Measurements from ENCODE around the gene CLIC4. TPM values are rescaled to one million over a fixed set of nuclear protein-coding genes. Genes with fewer than 3 reads are reported as not detected.

Gene CLIC4
- total RNA-seq, 4 donors from 2014 or later: 53.0 to 151 (median 95.3) TPM

DNA sequence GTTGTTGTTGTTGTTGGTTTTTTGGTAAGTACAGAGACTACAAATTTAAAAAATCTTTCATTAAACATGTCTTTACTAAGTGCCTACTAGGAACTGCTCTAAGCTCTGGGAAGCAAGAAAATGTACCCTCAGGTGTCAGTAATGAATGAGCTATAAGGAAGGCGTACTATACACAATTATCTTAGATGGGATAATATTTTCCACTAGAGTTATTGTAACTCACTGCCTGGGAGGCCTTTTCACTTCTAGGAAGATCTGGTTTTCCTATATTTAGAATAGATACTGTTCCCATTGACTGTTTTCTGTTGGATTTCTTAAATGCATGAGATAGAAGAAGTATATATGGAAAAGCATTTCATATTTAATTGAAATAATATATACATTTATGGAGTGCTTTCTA, 19.6 kb downstream of the CLIC4 start:
- Histone ChIP-seq H3K27me3 (no peaks in the 10 kb centered on the region), H3K4me3 (replicated peaks in 1 of 3) (no peak overlapping the region), H3K27ac (no peak overlapping the region), H3K4me1 (peaks cover 0 to 6% of the 10 kb centered on the region in 2 donors), H3K36me3 (no peaks in the 10 kb centered on the region), H3K9me3 (no peaks in the 10 kb centered on the region)
- 88 to 90% methylated on average over 1 of the region's 1 CpG for WGBS, 2 donors
- no peak for TF ChIP-seq POLR2A (IDR thresholded peaks at IDR 0.05)
- TF ChIP-seq, protein P1, sequence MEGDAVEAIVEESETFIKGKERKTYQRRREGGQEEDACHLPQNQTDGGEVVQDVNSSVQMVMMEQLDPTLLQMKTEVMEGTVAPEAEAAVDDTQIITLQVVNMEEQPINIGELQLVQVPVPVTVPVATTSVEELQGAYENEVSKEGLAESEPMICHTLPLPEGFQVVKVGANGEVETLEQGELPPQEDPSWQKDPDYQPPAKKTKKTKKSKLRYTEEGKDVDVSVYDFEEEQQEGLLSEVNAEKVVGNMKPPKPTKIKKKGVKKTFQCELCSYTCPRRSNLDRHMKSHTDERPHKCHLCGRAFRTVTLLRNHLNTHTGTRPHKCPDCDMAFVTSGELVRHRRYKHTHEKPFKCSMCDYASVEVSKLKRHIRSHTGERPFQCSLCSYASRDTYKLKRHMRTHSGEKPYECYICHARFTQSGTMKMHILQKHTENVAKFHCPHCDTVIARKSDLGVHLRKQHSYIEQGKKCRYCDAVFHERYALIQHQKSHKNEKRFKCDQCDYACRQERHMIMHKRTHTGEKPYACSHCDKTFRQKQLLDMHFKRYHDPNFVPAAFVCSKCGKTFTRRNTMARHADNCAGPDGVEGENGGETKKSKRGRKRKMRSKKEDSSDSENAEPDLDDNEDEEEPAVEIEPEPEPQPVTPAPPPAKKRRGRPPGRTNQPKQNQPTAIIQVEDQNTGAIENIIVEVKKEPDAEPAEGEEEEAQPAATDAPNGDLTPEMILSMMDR (IDR thresholded peaks at IDR 0.05): no peak
- intact Hi-C loops (cut with DNase I): no loop called here
- DNase-seq: no peak

DNA sequence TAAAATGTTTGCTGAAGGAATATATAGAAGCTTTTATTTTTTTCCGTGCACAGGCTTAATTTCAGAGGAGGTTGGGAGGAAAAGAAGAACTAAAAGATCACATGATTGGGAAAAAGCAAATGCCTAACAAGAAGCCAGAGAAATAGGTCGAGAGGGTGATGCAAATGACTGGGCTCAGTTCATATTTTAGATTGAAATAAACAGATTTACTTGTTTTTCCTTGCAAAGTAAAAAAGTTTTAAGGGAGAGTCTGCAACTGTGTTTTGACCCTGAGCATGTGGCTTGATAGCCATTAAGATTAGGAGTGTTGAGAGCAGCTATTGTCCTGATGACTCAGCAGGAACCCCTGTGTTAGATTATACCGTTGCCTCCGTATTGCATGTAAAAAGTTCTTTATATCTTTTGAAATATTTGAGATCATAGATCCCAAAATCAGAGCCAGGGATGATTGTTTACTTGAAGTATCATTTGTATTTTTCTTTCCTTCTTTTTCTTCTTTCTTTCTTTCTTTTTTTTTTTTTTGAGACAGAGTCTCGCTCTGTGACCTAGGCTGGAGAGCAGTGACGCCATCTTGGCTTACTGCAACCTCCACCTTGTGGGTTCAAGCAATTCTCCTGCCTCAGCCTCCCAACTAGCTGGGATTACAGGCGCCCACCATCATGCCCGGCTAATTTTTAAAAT, 20.2 kb downstream of the CLIC4 start:
- TF ChIP-seq, protein P1 (IDR thresholded peaks at IDR 0.05): no peak
- no peak for DNase-seq
- Histone ChIP-seq H3K36me3 (no peaks in the 10 kb centered on the region), H3K9me3 (no peaks in the 10 kb centered on the region), H3K4me3 (replicated peaks in 1 of 3) (no peak overlapping the region), H3K27me3 (no peaks in the 10 kb centered on the region), H3K27ac (no peak overlapping the region), H3K4me1 (peaks cover 0 to 8% of the 10 kb centered on the region in 2 donors)
- intact Hi-C loops (cut with DNase I): no loop called here
- WGBS, 2 donors: 71 to 75% methylated on average over 8 of the region's 8 CpGs

DNA sequence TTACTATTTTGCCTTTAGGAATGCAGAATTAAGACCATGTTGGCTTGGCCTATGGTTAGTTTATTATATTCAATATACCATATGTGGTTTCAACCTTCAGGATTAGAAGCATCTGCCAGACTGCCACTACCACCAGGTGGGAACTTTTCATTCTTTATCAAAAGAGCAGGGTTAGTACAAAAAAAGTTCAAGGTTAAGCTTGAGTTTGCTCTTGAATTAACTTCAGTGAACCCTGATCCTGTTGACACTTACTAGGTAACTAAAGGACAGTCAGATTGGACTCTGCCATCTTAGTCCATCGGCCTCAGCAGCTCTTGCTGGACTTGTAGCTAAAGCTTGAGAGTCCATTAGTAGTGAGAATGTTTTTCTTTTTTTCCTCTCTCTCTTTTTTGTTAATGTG, 22.1 kb downstream of the CLIC4 start:
- WGBS, 2 donors: 66 to 84% methylated on average over 1 of the region's 1 CpG
- intact Hi-C loops (cut with DNase I): no loop called here
- no peaks in the 10 kb centered on the region for H3K9me3 ChIP-seq
- peaks cover 0 to 13% of the 10 kb centered on the region in 2 donors for H3K4me1 ChIP-seq
- H3K36me3 ChIP-seq: no peaks in the 10 kb centered on the region
- H3K27ac ChIP-seq: no peak overlapping the region
- no peak for TF ChIP-seq POLR2A (IDR thresholded peaks at IDR 0.05)
- TF ChIP-seq, protein P1 (IDR thresholded peaks at IDR 0.05): no peak
- no peaks in the 10 kb centered on the region for H3K27me3 ChIP-seq
- no peak overlapping the region for H3K4me3 ChIP-seq (replicated peaks in 1 of 3)
- DNase-seq: no peak

DNA sequence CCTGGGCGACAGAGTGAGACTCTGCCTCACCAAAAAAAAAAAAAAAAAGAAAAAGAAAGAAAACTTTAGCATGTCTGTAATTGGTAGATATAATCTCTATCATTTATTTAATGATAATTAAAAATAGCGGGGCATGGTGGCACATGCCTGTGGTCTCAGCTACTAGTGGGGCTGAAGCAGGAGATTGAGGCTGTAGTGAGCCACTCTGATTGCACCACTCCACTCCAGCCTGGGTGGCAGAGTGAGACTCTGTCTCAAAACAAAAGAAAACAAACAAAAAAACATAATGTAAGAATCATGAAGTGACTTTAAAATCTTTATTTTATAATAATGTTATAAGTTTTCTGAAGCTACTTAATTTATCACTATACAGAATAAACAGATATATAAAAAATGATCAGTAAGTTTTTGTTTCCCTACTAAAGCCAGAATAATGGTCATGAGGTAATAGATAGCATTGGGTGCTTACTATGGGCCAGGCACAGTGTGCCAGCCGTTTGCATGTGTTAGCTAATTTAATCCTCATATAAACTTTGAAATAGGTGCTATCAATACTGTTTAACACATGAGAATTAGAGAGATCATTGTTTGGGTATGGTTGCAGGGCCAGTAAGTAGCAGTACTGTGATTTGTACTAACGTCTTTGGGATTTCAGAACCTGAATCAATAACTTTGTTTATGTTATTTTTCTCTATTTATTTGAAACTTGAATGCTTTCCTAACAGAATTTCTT, 23.8 kb downstream of the CLIC4 start:
- no peaks in the 10 kb centered on the region for H3K36me3 ChIP-seq
- 80 to 83% methylated on average over 4 of the region's 4 CpGs for WGBS, 2 donors
- no peak for DNase-seq
- H3K4me3 ChIP-seq (replicated peaks in 1 of 3): no peak overlapping the region
- H3K27me3 ChIP-seq: no peaks in the 10 kb centered on the region
- intact Hi-C loops (cut with DNase I): no loop called here
- H3K9me3 ChIP-seq: no peaks in the 10 kb centered on the region
- peaks cover 0 to 13% of the 10 kb centered on the region in 2 donors for H3K4me1 ChIP-seq
- peak overlapping the region; percentile 19 to 69 (median 60) for H3K27ac ChIP-seq
- TF ChIP-seq, protein P1 (IDR thresholded peaks at IDR 0.05): no peak
- no peak for TF ChIP-seq POLR2A (IDR thresholded peaks at IDR 0.05)
